Adrenal gland (tissue), 5 donors: ENCODE results near the gene E4F1.

Experiments
- POLR2A ChIP-seq, 2 donors: fragments of 450-650 bp; IDR thresholded peaks; one replicate each; pipeline ENCODE4 v1.6.1; 2017; ENCODE audit warnings: antibody characterized with exemption in 2 of 2, mild to moderate bottlenecking in 2 of 2, moderate library complexity in 1 of 2
- TF ChIP-seq, protein P1 (sequence below), 6 experiments: fragments of 450-650 bp in 4 of 6; fragments of 200-600 bp in 2 of 6; sonication (generic) in 1 of 6; IDR thresholded peaks; 1 replicate in 5 of 6; 2 replicates in 1 of 6; pipeline versions ENCODE4 v1.5.1 to v1.8.0; 2016 to 2021; ENCODE audit warnings: antibody characterized with exemption in 6 of 6, mild to moderate bottlenecking in 2 of 6, moderate library complexity in 1 of 6
- donor health status: DM: no; HTN: no; CAD: no.

DNA sequence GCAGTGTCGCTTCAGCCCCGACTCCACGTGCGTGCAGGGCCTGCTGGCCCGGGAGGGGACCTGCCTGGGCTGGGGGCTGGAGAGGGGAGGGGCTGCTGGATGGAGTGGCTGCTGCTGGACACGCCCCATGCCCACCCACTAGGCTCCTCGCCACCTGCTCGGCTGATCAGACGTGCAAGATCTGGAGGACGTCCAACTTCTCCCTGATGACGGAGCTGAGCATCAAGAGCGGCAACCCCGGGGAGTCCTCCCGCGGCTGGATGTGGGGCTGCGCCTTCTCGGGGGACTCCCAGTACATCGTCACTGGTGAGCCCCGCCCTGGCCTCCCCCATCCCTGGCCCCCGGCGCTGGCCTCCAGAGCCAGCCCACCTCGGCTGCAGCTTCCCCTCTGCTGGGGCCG, 15.1 kb upstream of the E4F1 start:
- TF ChIP-seq, protein P1, sequence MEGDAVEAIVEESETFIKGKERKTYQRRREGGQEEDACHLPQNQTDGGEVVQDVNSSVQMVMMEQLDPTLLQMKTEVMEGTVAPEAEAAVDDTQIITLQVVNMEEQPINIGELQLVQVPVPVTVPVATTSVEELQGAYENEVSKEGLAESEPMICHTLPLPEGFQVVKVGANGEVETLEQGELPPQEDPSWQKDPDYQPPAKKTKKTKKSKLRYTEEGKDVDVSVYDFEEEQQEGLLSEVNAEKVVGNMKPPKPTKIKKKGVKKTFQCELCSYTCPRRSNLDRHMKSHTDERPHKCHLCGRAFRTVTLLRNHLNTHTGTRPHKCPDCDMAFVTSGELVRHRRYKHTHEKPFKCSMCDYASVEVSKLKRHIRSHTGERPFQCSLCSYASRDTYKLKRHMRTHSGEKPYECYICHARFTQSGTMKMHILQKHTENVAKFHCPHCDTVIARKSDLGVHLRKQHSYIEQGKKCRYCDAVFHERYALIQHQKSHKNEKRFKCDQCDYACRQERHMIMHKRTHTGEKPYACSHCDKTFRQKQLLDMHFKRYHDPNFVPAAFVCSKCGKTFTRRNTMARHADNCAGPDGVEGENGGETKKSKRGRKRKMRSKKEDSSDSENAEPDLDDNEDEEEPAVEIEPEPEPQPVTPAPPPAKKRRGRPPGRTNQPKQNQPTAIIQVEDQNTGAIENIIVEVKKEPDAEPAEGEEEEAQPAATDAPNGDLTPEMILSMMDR (IDR thresholded peaks at IDR 0.05), result no peak
- no peak for TF ChIP-seq POLR2A (IDR thresholded peaks at IDR 0.05)
